Omental fat pad (tissue), 4 donors: Measurements from ENCODE around the gene STYX. TPM values are rescaled to one million over a fixed set of nuclear protein-coding genes. Genes with fewer than 3 reads are reported as not detected.
"Not testable (repeated sequence)": the region's sequence is repeated elsewhere in the genome, so short reads cannot be mapped to it uniquely, and the experiment has no call there.

Source experiments
- ATAC-seq: fragments of 150-250 bp; one replicate; pipeline ENCODE4 v1.9.1; 2016; ENCODE audit warnings: mild to moderate bottlenecking, moderate library complexity; ENCODE audit not compliant: low FRiP score
- DNase-seq: peaks from one replicate; pipeline ENCODE4 v3.0.0-alpha.2; 2019; ENCODE audit warnings: low spot score
- CTCF ChIP-seq, 3 donors: fragments of 450-650 bp; IDR thresholded peaks; one replicate each; pipeline ENCODE4 v1.5.1; 2016 to 2017; ENCODE audit warnings: antibody characterized with exemption in 3 of 3, mild to moderate bottlenecking in 3 of 3, moderate library complexity in 2 of 3
- total RNA-seq, 4 donors: library from RNA; depleted of rRNA; stranded (reverse); fragments of >200 nt; gene quantifications; one replicate each; pipeline ENCODE4 v1.1.0, GENCODE V29; 2016

The STYX gene
- total RNA-seq, 4 donors from 2014 or later: 12.5 to 18.6 (median 13.4) TPM

GRCh38 chr14:52724360-52724644, 5.7 kb upstream of the STYX start:
- TF ChIP-seq CTCF (IDR thresholded peaks at IDR 0.05): no peak
- DNase-seq (no peak), ATAC-seq (no peak)

GRCh38 chr14:52727509-52727908, 2.5 kb upstream of the STYX start:
- not testable (repeated sequence) for ATAC-seq, DNase-seq

GRCh38 chr14:52729035-52729434, 931 bp upstream of the STYX start:
- not testable (repeated sequence) for ATAC-seq, DNase-seq

GRCh38 chr14:52729585-52729924, 411 bp upstream of the STYX start:
- no peak for TF ChIP-seq CTCF (IDR thresholded peaks at IDR 0.05)
- no peak for DNase-seq
- ATAC-seq: no peak

- DNase-seq: no peak
- ATAC-seq: no peak
- TF ChIP-seq CTCF (IDR thresholded peaks at IDR 0.05): no peak
These were observed 744 bp downstream of the STYX start for GRCh38 chr14:52730709-52731111.

- no peak for ATAC-seq
- TF ChIP-seq CTCF (IDR thresholded peaks at IDR 0.05): no peak
- DNase-seq: no peak
These were observed 3.9 kb downstream of the STYX start for GRCh38 chr14:52733824-52734223.

- ATAC-seq (no peak), DNase-seq (no peak)
- no peak for TF ChIP-seq CTCF (IDR thresholded peaks at IDR 0.05)
These were observed 6.0 kb downstream of the STYX start for GRCh38 chr14:52735921-52736489.

GRCh38 chr14:52738409-52738808, 8.4 kb downstream of the STYX start:
- DNase-seq (no peak), ATAC-seq (no peak)
- TF ChIP-seq CTCF (IDR thresholded peaks at IDR 0.05): no peak
